GM18858 (cell line): Measurements from ENCODE around the gene IL10RB.
A peak's percentile ranks its signal among the peaks of the same experiment; 100 is the strongest.
"Not testable (repeated sequence)": the region's sequence is repeated elsewhere in the genome, so short reads cannot be mapped to it uniquely, and the experiment has no call there.

Source experiments
- ATAC-seq: cut with Tn5 transposase; IDR thresholded peaks from one replicate; pipeline ENCODE4 v1.9.1; 2021; ENCODE audit not compliant: unreplicated experiment

Gene IL10RB

DNA sequence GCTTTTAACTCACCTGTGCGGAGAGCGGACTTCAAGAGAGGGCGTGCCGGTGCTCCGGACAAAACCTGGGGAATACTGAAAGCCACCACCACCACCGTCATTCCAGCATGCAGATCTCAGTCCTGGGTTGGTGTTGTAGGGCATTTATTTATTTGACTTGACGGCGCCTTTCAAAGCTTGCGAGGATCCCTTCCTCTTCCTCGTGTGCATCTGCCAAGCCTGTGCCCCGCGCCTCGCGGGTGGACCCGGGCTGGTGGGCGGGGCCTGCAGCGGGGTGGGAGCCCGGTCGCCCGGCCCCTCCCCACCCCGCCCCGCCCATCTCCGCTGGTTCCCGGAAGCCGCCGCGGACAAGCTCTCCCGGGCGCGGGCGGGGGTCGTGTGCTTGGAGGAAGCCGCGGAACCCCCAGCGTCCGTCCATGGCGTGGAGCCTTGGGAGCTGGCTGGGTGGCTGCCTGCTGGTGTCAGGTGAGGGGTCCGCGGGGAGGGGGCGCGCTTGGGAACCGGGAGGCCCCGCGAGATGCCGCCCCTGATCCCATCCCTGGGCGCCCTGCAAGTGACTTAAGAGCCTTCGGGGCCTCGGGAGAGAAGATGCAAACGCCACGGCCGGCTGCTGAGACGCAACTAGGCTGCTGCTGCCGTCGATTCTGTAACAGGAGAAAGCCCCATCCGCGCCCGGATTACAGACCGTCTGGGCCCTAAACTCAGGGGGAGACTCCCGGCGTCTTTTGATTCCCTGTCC is at the start of gene IL10RB:
TSS of gene IL10RB (plus strand) at position 318 of the 739 bp plus-strand sequence. CDS start at position 417, 99 bp downstream.
- no peak for ATAC-seq

DNA sequence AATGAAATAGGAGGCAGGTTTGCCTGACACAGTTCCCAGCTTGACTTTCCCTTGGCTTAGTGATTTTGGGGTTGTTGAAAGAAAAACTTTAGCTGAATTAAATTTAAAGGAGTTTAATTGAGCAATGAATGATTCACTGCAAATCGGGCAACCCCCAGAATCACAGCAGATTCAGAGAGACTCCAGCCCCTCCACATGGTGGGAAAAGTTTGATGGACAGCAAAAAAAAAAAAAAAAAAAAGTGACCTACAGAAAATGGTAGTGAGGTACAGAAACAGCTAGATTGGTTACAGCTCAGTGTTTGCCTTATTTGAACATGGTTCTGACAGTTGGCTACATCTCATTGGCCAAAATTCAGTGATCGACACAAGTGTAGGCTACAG is 49.0 kb upstream of the IL10RB start:
- no peak for ATAC-seq

DNA sequence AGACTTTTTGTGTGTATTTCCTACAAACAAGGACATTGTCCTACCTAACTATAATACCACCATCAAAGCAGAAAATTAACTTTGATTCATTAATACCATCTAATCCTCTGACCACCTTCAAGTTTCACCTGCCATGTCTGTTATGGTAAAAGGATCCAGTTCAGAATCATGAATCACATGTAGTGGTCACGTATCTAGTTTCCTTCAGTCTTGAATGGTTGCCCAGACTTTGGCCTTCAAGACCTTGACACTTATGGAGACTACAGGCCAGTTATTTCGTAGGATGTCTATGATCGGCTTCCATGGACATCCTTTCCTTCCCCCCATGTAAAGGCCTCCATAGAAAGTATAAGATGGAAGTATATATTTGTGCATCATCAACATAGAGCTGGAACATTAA is 46.9 kb upstream of the IL10RB start:
- no peak for ATAC-seq

DNA sequence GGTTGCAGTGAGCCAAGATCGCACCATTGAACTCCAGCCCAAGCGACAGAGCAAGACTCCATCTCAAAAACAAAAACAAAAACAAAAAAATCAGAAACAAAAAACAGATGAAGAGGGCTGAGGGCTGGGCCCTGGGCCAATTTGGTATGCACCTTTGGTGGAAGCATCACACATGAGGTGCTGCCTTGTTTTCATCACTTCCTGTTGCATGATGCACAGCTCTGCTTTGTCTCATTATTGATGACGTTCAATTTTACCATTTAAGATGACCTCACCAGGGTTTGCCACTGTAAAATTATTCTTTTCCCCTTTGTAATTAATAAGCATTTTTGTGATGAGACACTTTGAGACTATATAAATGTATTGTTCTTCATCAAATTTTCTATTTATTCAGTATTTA is 46.2 kb upstream of the IL10RB start:
- no peak for ATAC-seq

DNA sequence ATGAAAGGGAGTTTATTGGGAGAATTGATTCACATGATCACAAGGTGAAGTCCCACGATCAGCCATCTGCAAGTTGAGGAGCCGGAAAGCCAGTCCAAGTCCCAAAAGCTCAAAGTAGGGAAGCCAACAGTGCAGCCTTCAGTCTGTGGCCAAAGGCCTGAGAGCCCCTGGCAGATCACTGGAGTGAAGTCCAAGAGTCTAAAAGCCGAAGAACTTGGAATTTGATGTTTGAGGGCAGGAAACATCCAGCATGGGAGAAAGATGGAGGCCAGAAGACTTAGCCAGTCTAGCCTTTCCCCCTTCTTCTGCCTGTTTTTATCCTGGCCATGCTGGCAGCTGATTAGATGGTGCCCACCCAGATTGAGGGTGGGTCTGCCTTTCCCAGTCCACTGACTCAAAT is 40.8 kb upstream of the IL10RB start:
- ATAC-seq, result not testable (repeated sequence)

DNA sequence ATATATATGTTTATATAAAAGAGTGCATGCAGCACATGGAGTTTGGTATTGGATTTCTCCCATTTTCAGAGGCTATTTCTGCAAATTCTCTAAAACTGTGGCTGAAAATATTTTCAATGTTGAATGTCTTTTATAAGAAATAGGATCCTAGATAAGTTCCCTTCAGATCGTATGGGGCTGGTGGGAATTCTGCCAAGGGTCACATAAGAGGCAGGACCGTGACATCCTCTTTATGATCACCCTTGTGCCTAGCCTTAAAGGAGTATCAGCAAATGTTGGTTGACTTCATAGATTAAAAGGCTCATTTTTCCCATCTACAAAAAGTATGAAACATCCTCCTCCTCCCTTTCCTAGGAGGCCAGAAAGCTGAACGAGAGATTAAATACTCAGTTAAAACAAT is 37.7 kb upstream of the IL10RB start:
- no peak for ATAC-seq

DNA sequence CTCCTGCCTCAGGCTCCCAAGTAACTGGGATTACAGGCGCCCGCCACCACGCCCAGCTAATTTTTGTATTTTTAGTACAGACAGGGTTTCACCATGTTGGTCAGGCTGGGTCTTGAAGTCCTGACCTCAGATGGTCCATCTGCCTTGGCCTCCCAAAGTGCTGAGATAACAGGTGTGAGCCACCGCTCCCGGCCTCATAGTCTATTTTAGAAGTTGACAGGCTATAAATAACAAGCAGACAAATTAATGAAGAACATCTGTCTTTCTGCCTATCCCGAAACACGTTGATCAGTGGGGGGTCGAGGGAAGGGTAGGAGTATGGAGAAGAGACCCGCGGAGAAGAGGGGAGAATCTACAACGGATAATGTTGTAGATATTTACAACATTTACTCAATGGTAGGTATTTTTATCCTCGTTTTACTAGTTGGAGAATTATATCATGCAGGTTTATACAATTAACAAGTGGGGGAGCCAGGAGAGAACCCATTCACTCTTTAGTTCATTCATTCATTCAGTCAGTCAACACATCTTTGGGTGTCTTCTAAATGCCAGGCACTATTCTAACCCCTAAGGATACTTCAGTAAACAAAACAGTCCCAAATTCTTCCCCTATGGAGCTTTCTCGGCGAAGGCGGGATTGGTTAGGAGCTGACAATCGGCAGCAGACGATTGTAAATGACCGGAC is 36.9 kb upstream of the IL10RB start:
- ATAC-seq, result no peak

DNA sequence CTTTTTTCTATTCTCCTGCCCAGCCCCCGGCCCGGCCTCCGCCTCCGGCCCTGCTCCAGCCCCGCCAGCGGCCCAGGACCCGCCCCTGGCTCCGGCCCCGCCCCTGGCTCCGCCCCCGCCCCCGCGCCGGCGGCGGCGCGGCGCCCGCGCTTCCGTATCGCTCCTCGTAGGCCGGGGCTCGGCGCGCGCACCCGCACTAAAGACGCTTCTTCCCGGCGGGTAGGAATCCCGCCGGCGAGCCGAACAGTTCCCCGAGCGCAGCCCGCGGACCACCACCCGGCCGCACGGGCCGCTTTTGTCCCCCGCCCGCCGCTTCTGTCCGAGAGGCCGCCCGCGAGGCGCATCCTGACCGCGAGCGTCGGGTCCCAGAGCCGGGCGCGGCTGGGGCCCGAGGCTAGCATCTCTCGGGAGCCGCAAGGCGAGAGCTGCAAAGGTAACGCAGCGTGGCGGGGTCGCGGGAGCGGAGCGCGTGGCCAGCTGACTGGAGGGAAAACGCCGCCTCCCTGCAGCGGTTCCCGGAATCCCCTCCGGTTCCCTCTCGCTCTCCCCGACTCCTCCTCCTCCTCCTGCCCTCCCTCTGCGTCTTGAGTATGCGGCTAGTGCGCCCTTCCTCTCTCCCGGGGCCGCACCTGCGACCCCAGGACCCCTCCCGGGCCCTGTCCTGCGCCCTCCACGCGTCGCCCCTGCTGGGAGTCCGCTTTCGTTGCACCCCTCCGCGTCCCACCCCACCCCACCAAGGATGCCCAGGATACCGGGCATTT is 36.2 kb upstream of the IL10RB start, which contains the start of gene IFNAR2:
TSS of gene IFNAR2 (plus strand) at position 155 of the 761 bp plus-strand sequence. CDS start 11,985 bp downstream, outside the sequence.
- ATAC-seq, result no peak

DNA sequence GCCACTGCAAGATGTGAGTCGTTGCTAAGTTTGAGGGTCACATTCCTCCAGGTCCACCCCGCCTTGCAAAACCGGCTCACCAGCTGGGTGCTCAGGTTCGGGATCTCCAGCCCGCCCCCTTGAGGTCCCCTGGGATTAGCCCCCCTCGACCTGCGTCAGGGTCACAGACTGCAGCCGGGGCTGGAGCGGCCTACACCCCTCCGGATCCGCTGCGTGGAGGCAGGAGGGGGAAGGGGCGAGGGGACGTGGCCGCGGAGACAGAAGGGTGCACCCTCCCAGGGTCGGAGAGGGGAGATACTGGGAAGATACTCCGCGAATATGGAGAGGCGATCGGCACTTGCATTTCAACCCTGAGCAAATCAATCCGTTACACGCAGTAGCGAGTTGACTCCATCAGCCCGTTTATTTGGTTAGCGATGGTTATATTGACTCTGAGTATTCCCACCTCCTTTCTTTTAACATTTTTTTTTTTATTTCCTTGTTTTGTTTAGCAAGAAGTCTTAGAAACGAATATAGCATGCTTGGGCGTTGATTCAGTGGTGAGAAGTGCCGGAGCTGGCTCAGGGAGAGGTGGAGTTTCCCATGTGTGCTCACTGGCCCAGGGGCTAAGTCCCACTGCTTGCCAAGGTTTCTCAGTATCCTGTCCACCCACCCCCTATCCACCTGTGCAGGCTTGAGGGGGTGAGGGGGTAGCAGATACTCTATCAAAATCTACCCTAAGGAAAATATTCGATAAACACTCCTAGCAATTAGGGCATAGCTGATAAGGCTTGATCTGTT is 35.4 kb upstream of the IL10RB start:
- ATAC-seq, result no peak

DNA sequence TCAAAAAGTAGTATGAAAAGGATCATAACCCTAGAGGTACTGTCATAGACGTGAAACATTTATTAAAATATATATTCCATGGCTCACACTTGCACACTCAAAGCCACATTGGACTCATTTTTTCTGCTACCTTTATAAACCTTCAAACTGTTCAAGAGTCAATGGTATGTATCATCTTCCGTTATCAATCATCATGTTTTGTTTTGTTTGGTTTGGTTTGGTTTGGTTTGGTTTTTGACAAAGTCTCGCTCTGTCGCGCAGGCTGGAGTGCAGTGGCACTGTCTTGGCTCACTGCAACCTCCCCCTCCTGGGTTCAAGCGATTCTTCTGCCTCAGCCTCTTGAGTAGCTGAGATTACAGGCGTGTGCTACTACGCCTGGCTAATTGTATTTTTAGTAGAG is 34.6 kb upstream of the IL10RB start:
- no peak for ATAC-seq

DNA sequence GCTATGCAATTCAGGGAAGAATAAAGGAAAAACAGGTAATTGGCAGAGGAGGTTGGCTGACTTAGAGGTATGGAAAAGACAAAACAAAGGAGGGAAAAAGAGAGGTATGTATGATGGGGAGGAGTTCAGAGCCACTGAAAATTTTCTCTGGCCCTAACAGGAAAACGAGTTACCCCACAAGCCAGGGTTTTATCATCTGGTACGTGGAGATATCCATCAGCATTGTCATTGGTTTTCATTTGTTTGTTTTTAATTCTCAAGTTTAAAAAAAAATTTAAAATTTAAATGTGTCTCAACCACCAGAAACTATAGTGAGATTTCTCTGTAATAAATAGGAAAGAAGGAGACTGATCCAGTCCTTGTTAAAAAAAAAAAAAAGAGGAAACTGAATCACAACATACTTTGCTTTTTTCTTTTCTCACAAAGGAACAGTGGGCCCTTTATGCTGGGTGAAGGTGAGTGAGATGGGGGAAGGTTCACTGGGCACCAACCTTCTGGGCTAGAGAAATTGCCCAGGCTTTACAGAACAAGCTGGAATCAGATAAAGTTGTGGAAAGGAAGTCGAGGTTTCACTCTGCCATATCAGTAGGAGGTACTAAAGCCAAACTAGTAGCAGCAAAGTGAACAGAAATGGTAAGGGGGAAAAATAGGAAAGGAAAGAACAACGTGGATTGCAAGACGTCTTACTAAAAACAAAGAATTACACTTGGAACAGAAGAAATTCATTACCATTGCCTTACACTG is 33.7 kb upstream of the IL10RB start:
- no peak for ATAC-seq

DNA sequence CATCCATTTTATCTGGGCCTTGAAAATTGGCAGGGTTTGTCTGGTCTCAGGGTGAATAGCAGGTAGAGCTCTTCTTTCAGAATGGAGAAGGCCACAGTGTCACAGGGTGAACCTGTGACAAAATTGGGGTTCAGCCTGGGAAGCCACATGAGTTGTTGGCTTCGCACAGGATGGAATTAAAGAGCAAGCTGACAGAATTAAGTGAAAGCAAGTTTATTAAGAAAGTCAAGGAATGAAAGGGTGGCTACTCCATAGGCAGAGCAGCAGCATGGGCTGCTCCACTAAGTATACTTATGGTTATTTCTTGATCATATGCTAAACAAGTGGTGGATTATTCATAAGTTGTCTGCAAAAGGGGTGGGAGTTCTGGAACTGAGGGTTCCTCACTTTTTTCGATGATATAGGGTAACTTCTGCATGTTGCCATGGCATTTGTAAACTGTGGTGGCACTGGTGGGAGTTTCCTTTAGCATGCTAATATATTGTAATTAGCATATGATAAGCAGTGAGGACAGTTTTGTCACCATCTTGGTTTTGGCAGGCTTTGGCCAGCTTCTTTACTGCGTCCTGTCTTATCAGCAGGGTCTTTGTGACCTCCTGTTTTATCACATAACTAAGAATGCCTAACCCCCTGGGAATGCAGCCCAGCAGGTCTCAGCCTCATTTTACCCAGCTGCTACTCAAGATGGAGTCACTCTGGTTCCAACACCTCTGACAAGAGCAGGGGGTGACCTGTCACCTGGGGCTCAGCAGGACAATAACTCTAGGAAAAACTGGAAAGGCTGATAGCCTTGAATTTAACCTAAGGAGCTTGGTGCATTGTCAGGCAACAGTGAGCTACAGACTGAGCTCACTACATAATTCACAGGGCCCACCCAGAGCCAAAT is 31.3 kb upstream of the IL10RB start:
- ATAC-seq, result no peak

DNA sequence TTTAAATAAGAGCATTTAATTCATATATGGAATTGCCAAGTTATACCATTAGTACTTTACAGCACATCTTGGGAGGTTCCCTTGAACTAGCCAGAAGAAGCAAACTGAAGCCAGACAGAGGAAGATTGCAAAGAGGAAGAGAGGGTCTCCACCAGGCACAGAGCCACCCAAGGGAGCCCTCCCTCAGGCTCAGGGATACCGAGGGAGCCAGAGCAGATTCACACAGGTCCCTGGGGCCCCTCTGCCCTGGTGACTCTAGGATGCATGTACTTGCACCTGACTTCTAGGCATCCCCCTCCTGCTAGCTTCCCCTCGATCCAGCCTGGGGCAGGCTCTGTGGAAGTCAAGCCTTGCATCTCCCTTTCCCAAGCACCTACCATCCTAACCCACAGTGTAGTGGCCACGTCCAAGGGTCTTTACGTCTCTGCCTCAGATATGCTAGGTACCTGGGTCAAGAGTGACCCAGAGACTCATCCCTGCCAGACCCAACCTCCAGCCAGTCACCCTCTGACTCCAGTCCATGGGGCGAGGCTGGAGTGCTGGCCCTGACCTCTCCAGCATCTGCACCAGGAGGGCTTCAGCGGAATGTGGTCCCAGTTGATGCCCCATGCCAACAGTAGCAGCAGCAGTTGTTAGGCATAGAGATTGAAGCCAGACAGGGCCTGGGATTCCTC is 30.0 kb upstream of the IL10RB start:
- ATAC-seq, result no peak

DNA sequence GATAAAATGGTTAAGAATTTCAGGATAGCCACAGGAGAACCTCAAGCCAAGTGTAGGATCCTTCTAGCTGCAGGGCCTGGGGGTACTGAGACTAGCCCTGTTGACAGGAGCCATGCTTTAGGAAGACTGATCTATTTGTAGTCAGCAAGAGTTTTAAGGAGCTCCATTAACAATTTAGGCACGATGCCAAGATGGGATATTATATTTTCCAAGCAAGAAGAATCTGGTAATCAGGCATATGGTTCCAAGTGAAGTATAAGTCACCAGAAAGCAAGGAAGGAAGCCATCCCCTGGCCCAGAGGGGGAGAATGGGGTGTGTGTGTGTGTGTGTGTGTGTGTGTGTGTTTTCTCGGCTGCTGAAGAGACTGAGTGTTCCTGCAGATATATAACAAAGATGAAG is 29.4 kb upstream of the IL10RB start:
- ATAC-seq, result no peak

DNA sequence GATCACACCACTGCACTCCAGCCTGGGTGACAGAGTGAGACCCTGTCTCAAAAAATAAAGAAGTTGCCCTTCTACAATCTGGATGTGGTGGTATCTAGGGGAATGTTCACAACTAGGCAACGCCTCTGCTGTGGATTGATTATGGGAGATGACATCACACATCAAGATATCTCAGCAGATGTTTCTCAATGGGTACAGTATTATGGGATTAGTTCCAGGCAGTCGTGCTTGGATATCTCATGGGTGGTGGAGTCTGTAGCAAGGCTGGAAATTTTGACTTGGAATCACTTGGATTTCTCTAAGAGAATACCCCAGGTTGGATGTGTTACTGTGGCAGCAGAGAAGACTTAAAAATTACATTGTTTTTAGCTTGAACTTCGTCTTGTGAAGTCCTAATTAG is 28.7 kb upstream of the IL10RB start:
- ATAC-seq, result no peak

DNA sequence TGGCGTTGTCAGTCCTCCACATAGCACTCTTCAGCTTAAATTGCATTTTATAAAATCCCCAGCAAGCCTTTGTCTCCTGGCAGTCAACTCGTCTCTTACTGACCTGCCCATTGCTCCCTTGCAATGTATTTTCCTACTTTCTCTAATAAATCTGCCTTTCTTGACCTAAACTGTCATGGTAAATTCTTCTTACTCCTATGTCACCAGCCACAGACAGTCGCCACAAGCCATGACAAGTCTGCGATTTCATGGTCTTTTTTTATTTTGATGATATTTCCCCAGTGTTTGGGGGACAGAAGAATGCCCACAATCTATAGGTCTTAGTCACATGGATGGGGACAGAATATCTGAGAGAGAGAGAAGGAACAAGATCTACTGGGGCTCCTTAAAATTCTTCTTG is 28.0 kb upstream of the IL10RB start:
- no peak for ATAC-seq

DNA sequence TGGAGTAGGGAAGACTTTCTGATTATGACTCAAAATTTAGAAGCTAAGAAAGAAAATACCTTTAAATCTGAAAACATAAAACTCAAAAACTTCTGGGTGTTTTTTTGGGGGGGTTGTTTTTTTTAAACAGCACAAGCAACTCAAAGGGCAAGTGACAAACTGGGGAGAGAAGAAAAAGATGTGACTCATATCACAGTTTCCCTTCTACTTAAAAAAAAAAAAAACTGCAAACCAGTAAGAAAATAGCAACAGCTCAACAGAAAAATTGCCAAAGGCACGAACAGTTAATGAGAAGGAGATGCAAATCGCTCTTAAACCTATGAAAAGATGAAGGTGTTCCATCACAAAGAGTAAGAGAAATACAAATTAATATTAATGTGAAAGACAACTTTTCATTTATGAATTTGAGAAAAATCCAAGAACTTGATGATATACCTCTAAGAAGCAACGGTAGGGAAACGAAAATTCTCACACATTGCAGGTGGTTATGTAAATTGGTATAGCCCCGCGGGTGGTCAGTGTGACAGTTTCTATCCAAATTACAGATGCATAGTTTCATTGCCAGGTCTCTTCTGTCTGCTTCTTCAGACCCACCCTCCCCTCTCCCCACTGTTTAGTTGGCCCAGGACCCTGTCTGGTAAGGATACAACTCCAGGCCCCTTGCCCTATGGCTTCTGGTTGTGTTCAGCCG is 27.5 kb upstream of the IL10RB start:
- peak; percentile 69 for ATAC-seq

DNA sequence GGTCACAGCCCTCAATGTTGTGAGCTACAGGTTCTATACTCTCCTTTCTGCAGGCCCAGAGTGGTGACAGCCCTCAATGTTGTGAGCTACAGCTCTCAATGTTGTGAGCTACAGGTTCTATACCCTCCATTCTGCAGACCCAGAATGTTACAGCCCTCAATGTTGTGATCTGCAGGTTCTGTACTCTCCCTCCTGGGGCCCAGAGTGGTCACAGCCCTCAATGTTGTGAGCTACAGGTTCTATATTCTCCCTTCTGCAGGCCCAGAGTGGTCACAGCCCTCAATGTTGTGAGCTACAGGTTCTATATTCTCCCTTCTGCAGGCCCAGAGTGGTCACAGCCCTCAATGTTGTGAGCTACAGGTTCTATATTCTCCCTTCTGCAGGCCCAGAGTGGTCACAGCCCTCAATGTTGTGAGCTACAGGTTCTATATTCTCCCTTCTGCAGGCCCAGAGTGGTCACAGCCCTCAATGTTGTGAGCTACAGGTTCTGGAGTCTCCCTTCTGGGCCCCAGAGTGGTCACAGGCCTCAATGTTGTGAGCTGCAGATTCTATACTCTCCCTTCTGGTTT is 26.5 kb upstream of the IL10RB start:
- ATAC-seq, result not testable (repeated sequence)
